Caco-2 (cell line): ENCODE data around the gene C17orf78. TPM values are rescaled to one million over a fixed set of nuclear protein-coding genes. Genes with fewer than 3 reads are reported as not detected.

Experiments used
- BruUV-seq: library from RNA; stranded (reverse); fragments of 400-500 nt; replicated peaks from 2 replicates; lab custom pipeline; 2021; lab: Mats Ljungman, UMichigan
- CTCF ChIA-PET: fragments of 300-600 bp; sonication (Branson Sonifier 250); formaldehyde crosslinking; loops from one replicate; lab custom pipeline; 2022; ENCODE audit warnings: antibody characterized with exemption; lab: Charles Lee
- POLR2A ChIA-PET: fragments of 300-600 bp; sonication (Branson Sonifier 250); formaldehyde crosslinking; loops from one replicate; lab custom pipeline; 2022; ENCODE audit warnings: antibody characterized with exemption; lab: Charles Lee
- DNase-seq, 2 experiments: peaks; one replicate each; pipeline versions ENCODE4 v3.0.0 to v3.0.0-alpha.2; 2020 to 2022
- H3K27me3 ChIP-seq: replicated peaks from 2 replicates; pipeline ENCODE4 v1.6.0; 2011; ENCODE audit warnings: low read length; ENCODE audit not compliant: control insufficient read depth, insufficient read depth
- H3K36me3 ChIP-seq: 2 replicates; pipeline ENCODE4 v1.5.1; 2011; ENCODE audit warnings: low read length; ENCODE audit not compliant: control insufficient read depth, insufficient read depth
- H3K4me1 ChIP-seq: fragments of 250-450 bp; sonication (Bioruptor Pico); 2 replicates; pipeline ENCODE4 v1.5.1; 2020; ENCODE audit warnings: mild to moderate bottlenecking
- H3K4me3 ChIP-seq: 2 replicates; pipeline ENCODE4 v1.5.1; 2011; ENCODE audit warnings: low read depth, mild to moderate bottlenecking, control low read depth, low read length
- H3K9me3 ChIP-seq: fragments of 250-450 bp; sonication (Bioruptor Pico); 2 replicates; pipeline ENCODE4 v1.5.1; 2020; ENCODE audit warnings: mild to moderate bottlenecking, moderate library complexity
- H3K27ac Mint-ChIP-seq: one replicate; pipeline ENCODE4 v1.8.0; 2022; ENCODE audit warnings: mixed read lengths; ENCODE audit not compliant: unreplicated experiment
- H3K27me3 Mint-ChIP-seq: one replicate; pipeline ENCODE4 v1.8.0; 2022; ENCODE audit warnings: mixed read lengths; ENCODE audit not compliant: insufficient read depth, unreplicated experiment
- H3K36me3 Mint-ChIP-seq: one replicate; pipeline ENCODE4 v1.8.0; 2022; ENCODE audit warnings: mild to moderate bottlenecking, mixed read lengths; ENCODE audit not compliant: insufficient read depth, unreplicated experiment
- H3K4me1 Mint-ChIP-seq: one replicate; pipeline ENCODE4 v1.8.0; 2022; ENCODE audit warnings: low read depth, mixed read lengths; ENCODE audit not compliant: unreplicated experiment
- H3K4me3 Mint-ChIP-seq: one replicate; pipeline ENCODE4 v1.8.0; 2022; ENCODE audit warnings: mild to moderate bottlenecking, moderate library complexity, mixed read lengths; ENCODE audit not compliant: unreplicated experiment
- H3K9me3 Mint-ChIP-seq: one replicate; pipeline ENCODE4 v1.8.0; 2022; ENCODE audit warnings: mixed read lengths; ENCODE audit not compliant: unreplicated experiment
- CTCF ChIP-seq, 2 experiments: fragments of 200-600 bp in 1 of 2; IDR thresholded peaks; 1 replicate in 1 of 2; 2 replicates in 1 of 2; pipeline versions ENCODE4 v1.5.1 to v1.8.0; 2011 to 2022; ENCODE audit warnings: antibody characterized with exemption in 1 of 2, control low read depth in 1 of 2, inconsistent platforms in 1 of 2, low read depth in 1 of 2, low read length in 1 of 2, mild to moderate bottlenecking in 1 of 2, moderate library complexity in 1 of 2; ENCODE audit not compliant: insufficient read depth in 1 of 2, severe bottlenecking in 1 of 2, unreplicated experiment in 1 of 2
- intact Hi-C: fragments of 100-400 bp; cut with micrococcal nuclease; formaldehyde crosslinking; loops from one replicate; pipeline ENCODE4 v1.10.0; 2022; ENCODE audit not compliant: unreplicated experiment
- total RNA-seq: library from RNA; stranded (reverse); gene quantifications from 2 replicates; pipeline ENCODE4 v1.2.3, GENCODE V29; 2022

C17orf78 gene
- total RNA-seq, 1 experiment from 2014 or later = not detected

- Mint-ChIP-seq H3K4me3 (no peak overlapping the region), H3K4me1 (peaks cover 2% of the 10 kb centered on the region), H3K36me3 (peaks cover 71% of the 10 kb centered on the region), H3K27ac (no peak overlapping the region), H3K9me3 (no peaks in the 10 kb centered on the region), H3K27me3 (no peaks in the 10 kb centered on the region)
- no peaks in the 10 kb centered on the region for H3K27me3 ChIP-seq
- ChIA-PET CTCF (interaction anchor here (0.6 kb wide), 2 partner anchors 61 to 153 kb away, joined by 4 to 5 read pairs; no protein-coding TSS in a partner anchor), POLR2A (no interaction called here)
- no peaks in the 10 kb centered on the region for H3K9me3 ChIP-seq
- no peak overlapping the region for H3K4me3 ChIP-seq
- no TSS peak for BruUV-seq
- DNase-seq = no peak
- intact Hi-C loops = no loop called here
- TF ChIP-seq CTCF (IDR thresholded peaks at IDR 0.05; ENCODE audit: insufficient read depth in 1 of 2, low read depth in 1 of 2, low read length in 1 of 2, severe bottlenecking in 1 of 2, unreplicated experiment in 1 of 2) = no peak
- 0 out of 2 replicates have a peak, but pooled peaks cover 7% of the 10 kb centered on the region for H3K4me1 ChIP-seq
- peaks cover 1% of the 10 kb centered on the region for H3K36me3 ChIP-seq
Observed at GRCh38 chr17:37410357-37410756, 34.6 kb downstream of the C17orf78 start.

- Histone ChIP-seq H3K27me3 (no peaks in the 10 kb centered on the region), H3K9me3 (no peaks in the 10 kb centered on the region), H3K4me3 (no peak overlapping the region), H3K36me3 (no peaks in the 10 kb centered on the region; the same call in 1 of the 2 replicates), H3K4me1 (no peaks in the 10 kb centered on the region)
- no TSS peak for BruUV-seq
- Mint-ChIP-seq H3K4me3 (no peak overlapping the region), H3K4me1 (no peaks in the 10 kb centered on the region), H3K36me3 (peaks cover 66% of the 10 kb centered on the region), H3K27me3 (no peaks in the 10 kb centered on the region), H3K27ac (no peak overlapping the region), H3K9me3 (no peaks in the 10 kb centered on the region)
- peak in 1 of 2 experiments; percentile 35 for TF ChIP-seq CTCF (IDR thresholded peaks at IDR 0.05; ENCODE audit: insufficient read depth in 1 of 2, low read depth in 1 of 2, low read length in 1 of 2, severe bottlenecking in 1 of 2, unreplicated experiment in 1 of 2)
- POLR2A ChIA-PET = no interaction called here
- CTCF ChIA-PET = interaction anchor here (0.7 to 1.0 kb wide), 2 partner anchors 9 to 532 kb away, joined by 3 read pairs; no protein-coding TSS in a partner anchor
- intact Hi-C loops = no loop called here
- DNase-seq = peak in 1 of 2 experiments; percentile 24
Observed at GRCh38 chr17:37413875-37414519, 38.2 kb downstream of the C17orf78 start.

GRCh38 chr17:37417852-37418251 lies 42.1 kb downstream of the C17orf78 start:
- no TSS peak for BruUV-seq
- Mint-ChIP-seq H3K4me1 (no peaks in the 10 kb centered on the region), H3K4me3 (no peak overlapping the region), H3K27ac (no peak overlapping the region), H3K36me3 (peaks cover 62% of the 10 kb centered on the region), H3K9me3 (no peaks in the 10 kb centered on the region), H3K27me3 (no peaks in the 10 kb centered on the region)
- DNase-seq = no peak
- no peaks in the 10 kb centered on the region for H3K27me3 ChIP-seq
- no peak overlapping the region for H3K4me3 ChIP-seq
- intact Hi-C loops = no loop called here
- TF ChIP-seq CTCF (IDR thresholded peaks at IDR 0.05; ENCODE audit: insufficient read depth in 1 of 2, low read depth in 1 of 2, low read length in 1 of 2, severe bottlenecking in 1 of 2, unreplicated experiment in 1 of 2) = no peak
- H3K4me1 ChIP-seq = no peaks in the 10 kb centered on the region
- ChIA-PET POLR2A (no interaction called here), CTCF (no interaction called here)
- no peaks in the 10 kb centered on the region for H3K9me3 ChIP-seq
- H3K36me3 ChIP-seq = no peaks in the 10 kb centered on the region; the same call in 1 of the 2 replicates
